Measurements from ENCODE around the gene CBX6.

DNA sequence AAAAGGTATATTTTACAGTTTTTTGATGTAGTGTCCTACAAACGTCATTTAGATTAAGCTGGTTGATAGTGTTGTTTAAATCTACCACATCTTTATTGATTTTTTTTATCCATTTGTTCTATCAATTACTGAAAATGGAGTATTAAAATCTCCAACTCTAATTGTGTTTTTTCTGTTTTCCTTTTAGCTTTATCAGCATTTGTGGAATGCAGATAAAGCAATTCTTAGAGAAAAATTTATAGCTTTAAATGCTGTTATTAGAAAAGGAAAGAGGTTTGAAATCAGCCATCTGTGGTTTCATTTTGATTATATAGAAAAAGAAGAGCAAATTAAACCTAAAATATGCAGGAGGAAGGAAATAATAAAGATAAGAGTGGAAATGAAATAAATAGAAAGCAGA lies 39.4 kb upstream of the CBX6 start:
- TF ChIP-seq POLR2A (IDR thresholded peaks at IDR 0.05; ENCODE audit: low read length) (no peak), GATA1 (IDR thresholded peaks at IDR 0.05; ENCODE audit: low read depth, low read length) (no peak)

Measured in erythroblast (primary cell).